IMR-90 (cell line): Measurements from ENCODE around the gene OBP2B. TPM values are rescaled to one million over a fixed set of nuclear protein-coding genes. Genes with fewer than 3 reads are reported as not detected.

Experiments
- ATAC-seq: fragments of 200-7000 bp; cut with Tn5 transposase; 2 replicates; pipeline ENCODE4 v1.9.1; 2020; ENCODE audit warnings: low read depth, mild to moderate bottlenecking, moderate library complexity
- BruUV-seq: library from RNA; stranded (reverse); fragments of 400-500 nt; replicated peaks from 2 replicates; lab custom pipeline; 2021; lab: Mats Ljungman, UMichigan
- CTCF ChIA-PET: fragments of 300-600 bp; formaldehyde crosslinking; extraction: SDS; loops from one replicate; lab custom pipeline; 2021; ENCODE audit warnings: antibody characterized with exemption; lab: Yijun Ruan, JAX
- POLR2A ChIA-PET: fragments of 300-600 bp; sonication (Branson Sonifier 250); formaldehyde crosslinking; loops from one replicate; lab custom pipeline; 2022; ENCODE audit warnings: antibody characterized with exemption; ENCODE audit not compliant: unreplicated experiment; lab: Charles Lee
- DNase-seq: peaks from one replicate; pipeline ENCODE4 v3.0.0; 2013
- H2AFZ ChIP-seq: replicated peaks from 2 replicates; pipeline ENCODE3; 2013; ENCODE audit warnings: low read length, mild to moderate bottlenecking; ENCODE audit not compliant: poor library complexity
- H2AK5ac ChIP-seq: 2 replicates; pipeline ENCODE4 v1.6.1; 2013; ENCODE audit warnings: low read depth, low read length, inconsistent platforms
- H2AK9ac ChIP-seq: replicated peaks from 2 replicates; pipeline ENCODE3; 2013; ENCODE audit warnings: mild to moderate bottlenecking, low read depth, low read length, moderate library complexity; ENCODE audit not compliant: poor library complexity
- H2BK120ac ChIP-seq: 2 replicates; pipeline ENCODE4 v1.6.1; 2013; ENCODE audit warnings: low read depth, low read length, inconsistent platforms
- H2BK15ac ChIP-seq: 3 replicates; pipeline ENCODE4 v1.6.1; 2013; ENCODE audit warnings: low read depth, low read length, inconsistent platforms
- H2BK20ac ChIP-seq: 2 replicates; pipeline ENCODE4 v1.6.1; 2013; ENCODE audit warnings: low read depth, mild to moderate bottlenecking, inconsistent platforms, low read length, moderate library complexity
- H2BK5ac ChIP-seq: 2 replicates; pipeline ENCODE4 v1.6.1; 2013; ENCODE audit warnings: mild to moderate bottlenecking, low read depth, low read length, inconsistent platforms; ENCODE audit not compliant: poor library complexity, severe bottlenecking
- H3K14ac ChIP-seq: replicated peaks from 2 replicates; pipeline ENCODE4 v1.6.1; 2013; ENCODE audit warnings: low read depth, low read length, inconsistent platforms
- H3K18ac ChIP-seq: 2 replicates; pipeline ENCODE4 v1.6.1; 2013; ENCODE audit warnings: low read depth, low read length, control low read depth
- H3K23ac ChIP-seq: 2 replicates; pipeline ENCODE4 v1.6.1; 2013; ENCODE audit warnings: low read depth, low read length, inconsistent platforms
- H3K27ac ChIP-seq: 2 replicates; pipeline ENCODE4 v1.5.1; 2013; ENCODE audit warnings: mild to moderate bottlenecking, control low read depth, low read length; ENCODE audit not compliant: insufficient read depth
- H3K27me3 ChIP-seq: 2 replicates; pipeline ENCODE4 v1.6.1; 2013; ENCODE audit warnings: low read length; ENCODE audit not compliant: control insufficient read depth, insufficient read depth
- H3K36me3 ChIP-seq: 2 replicates; pipeline ENCODE4 v1.6.1; 2013; ENCODE audit warnings: low read length, mixed read lengths; ENCODE audit not compliant: control insufficient read depth, insufficient read depth
- H3K4ac ChIP-seq: 2 replicates; pipeline ENCODE4 v1.6.1; 2013; ENCODE audit warnings: low read depth, low read length, inconsistent platforms
- H3K4me1 ChIP-seq: 2 replicates; pipeline ENCODE4 v1.6.1; 2013; ENCODE audit warnings: low read length, mixed read lengths; ENCODE audit not compliant: control insufficient read depth, insufficient read depth
- H3K4me2 ChIP-seq: 2 replicates; pipeline ENCODE4 v1.6.1; 2013; ENCODE audit warnings: low read depth, mild to moderate bottlenecking, control low read depth, low read length, moderate library complexity
- H3K4me3 ChIP-seq: 2 replicates; pipeline ENCODE4 v1.5.1; 2013; ENCODE audit warnings: low read depth, mild to moderate bottlenecking, control low read depth, low read length, moderate library complexity; ENCODE audit not compliant: insufficient read depth
- H3K56ac ChIP-seq: 2 replicates; pipeline ENCODE4 v1.6.1; 2013; ENCODE audit warnings: low read length, inconsistent platforms; ENCODE audit not compliant: insufficient read depth; ENCODE audit errors: extremely low read depth
- H3K79me1 ChIP-seq, 2 experiments: 2 replicates each; pipeline ENCODE4 v1.6.1; 2013; ENCODE audit warnings: low read length in 2 of 2, inconsistent platforms in 1 of 2, low read depth in 1 of 2
- H3K9ac ChIP-seq: 2 replicates; pipeline ENCODE4 v1.6.1; 2013; ENCODE audit warnings: low read depth, low read length, control low read depth
- H3K9me1 ChIP-seq: 2 replicates; pipeline ENCODE4 v1.6.1; 2013; ENCODE audit warnings: low read length, inconsistent platforms; ENCODE audit not compliant: insufficient read depth
- H3K9me3 ChIP-seq: 2 replicates; pipeline ENCODE4 v1.6.1; 2013; ENCODE audit warnings: low read length; ENCODE audit not compliant: control insufficient read depth, insufficient read depth
- H4K20me1 ChIP-seq: 2 replicates; pipeline ENCODE4 v1.6.1; 2013; ENCODE audit warnings: low read length, inconsistent platforms; ENCODE audit not compliant: insufficient read depth
- H4K5ac ChIP-seq: 2 replicates; pipeline ENCODE4 v1.6.1; 2013; ENCODE audit warnings: mild to moderate bottlenecking, low read depth, low read length, control low read depth
- H4K8ac ChIP-seq, 2 experiments: 2 replicates each; pipeline ENCODE4 v1.6.1; 2013; ENCODE audit warnings: low read depth in 2 of 2, low read length in 2 of 2, control low read depth in 1 of 2, inconsistent platforms in 1 of 2
- H4K91ac ChIP-seq: 2 replicates; pipeline ENCODE4 v1.6.1; 2013; ENCODE audit warnings: low read depth, low read length, inconsistent platforms; ENCODE audit not compliant: insufficient read depth
- BHLHE40 ChIP-seq: fragments of 150-350 bp; IDR thresholded peaks from 2 replicates; pipeline ENCODE4 v1.6.1; 2016; ENCODE audit warnings: mild to moderate bottlenecking, low read depth, low read length
- CEBPB ChIP-seq: IDR thresholded peaks from 2 replicates; pipeline ENCODE4 v1.6.1; 2012; ENCODE audit warnings: low read depth, low read length, improper control_type of control experiment
- CHD1 ChIP-seq: IDR thresholded peaks from 2 replicates; pipeline ENCODE4 v1.6.1; 2012; ENCODE audit warnings: low read depth, low read length, improper control_type of control experiment
- FOS ChIP-seq: fragments of 150-350 bp; IDR thresholded peaks from 2 replicates; pipeline ENCODE4 v1.6.1; 2016; ENCODE audit warnings: low read depth, low read length
- MAFK ChIP-seq: IDR thresholded peaks from 2 replicates; pipeline ENCODE4 v1.6.1; 2012; ENCODE audit warnings: low read depth, low read length, improper control_type of control experiment
- MAZ ChIP-seq: IDR thresholded peaks from 2 replicates; pipeline ENCODE4 v1.6.1; 2012; ENCODE audit warnings: low read depth, mild to moderate bottlenecking, low read length, improper control_type of control experiment, moderate library complexity, borderline replicate concordance
- MXI1 ChIP-seq: IDR thresholded peaks from 2 replicates; pipeline ENCODE4 v1.6.1; 2012; ENCODE audit warnings: low read depth, mild to moderate bottlenecking, low read length, moderate library complexity, borderline replicate concordance
- NFE2L2 ChIP-seq: fragments of 150-350 bp; IDR thresholded peaks from 2 replicates; pipeline ENCODE4 v1.6.1; 2016; ENCODE audit warnings: low read depth, mild to moderate bottlenecking, low read length
- POLR2A ChIP-seq: IDR thresholded peaks from 2 replicates; pipeline ENCODE4 v1.6.1; 2012; ENCODE audit warnings: mild to moderate bottlenecking, low read depth, low read length
- RAD21 ChIP-seq: IDR thresholded peaks from 2 replicates; pipeline ENCODE4 v1.6.1; 2012; ENCODE audit warnings: low read length, improper control_type of control experiment
- RCOR1 ChIP-seq: IDR thresholded peaks from 2 replicates; pipeline ENCODE4 v1.6.1; 2012; ENCODE audit warnings: mild to moderate bottlenecking, low read length, improper control_type of control experiment; ENCODE audit not compliant: insufficient replicate concordance
- RFX5 ChIP-seq: IDR thresholded peaks from 2 replicates; pipeline ENCODE4 v1.8.0; 2012; ENCODE audit warnings: low read depth, mild to moderate bottlenecking, low read length, moderate library complexity
- SMC3 ChIP-seq: fragments of 150-350 bp; IDR thresholded peaks from 2 replicates; pipeline ENCODE4 v1.6.1; 2016; ENCODE audit warnings: low read depth, mild to moderate bottlenecking, antibody characterized with exemption, low read length, moderate library complexity
- WGBS, 2 experiments: methylation state at CpG; one replicate each; pipeline versions ENCODE4 v1.1.5 to v1.1.7; 2013; ENCODE audit warnings: missing lambda C conversion rate in 2 of 2; ENCODE audit not compliant: insufficient read length in 1 of 2; ENCODE audit errors: extremely low coverage in 2 of 2; 5-methylcytosine and 5-hydroxymethylcytosine counted together
- dilution Hi-C: fragments of 300-500 bp; cut with HindIII; formaldehyde crosslinking; loops from one replicate; pipeline ENCODE4 v1.14.3; 2018; ENCODE audit warnings: low sequenced_read_pairs; ENCODE audit not compliant: unreplicated experiment
- in situ Hi-C: fragments of 300-500 bp; cut with MboI; formaldehyde crosslinking; loops from 3 replicates; pipeline ENCODE4 v1.14.3; 2019; ENCODE audit warnings: low sequenced_read_pairs, inconsistent platforms, mixed read lengths
- intact Hi-C: fragments of 100-400 bp; cut with micrococcal nuclease; formaldehyde crosslinking; loops from 2 replicates; pipeline ENCODE4 v1.10.0; 2022
- polyA plus RNA-seq, 3 experiments: library from polyadenylated mRNA; depleted of rRNA; stranded (reverse); fragments of >200 nt; gene quantifications; 2 replicates each; pipeline ENCODE4 v1.2.3, GENCODE V29; 2012; ENCODE audit warnings: low replicate concordance in 1 of 3
- total RNA-seq: library from RNA; depleted of rRNA; stranded (reverse); fragments of >200 nt; gene quantifications from 2 replicates; pipeline ENCODE4 v1.2.3, GENCODE V29; 2012
- TF ChIP-seq, protein P1 (sequence below): fragments of 150-350 bp; IDR thresholded peaks from 2 replicates; pipeline ENCODE4 v1.6.1; 2017; ENCODE audit warnings: mild to moderate bottlenecking, antibody characterized with exemption, low read length, low read depth
- TF ChIP-seq, protein P2 (sequence below): fragments of 150-350 bp; IDR thresholded peaks from 2 replicates; pipeline ENCODE4 v1.6.1; 2016; ENCODE audit warnings: low read depth, mild to moderate bottlenecking, low read length, moderate library complexity, borderline replicate concordance
- TF ChIP-seq, protein P3 (sequence below): conservative IDR thresholded peaks from 2 replicates; pipeline ENCODE4 v1.5.1; 2012; ENCODE audit warnings: mild to moderate bottlenecking, low read depth, low read length, improper control_type of control experiment

Gene OBP2B
- total and polyA plus RNA-seq, 2 of the 4 experiments (the other 2 are of a cell fraction) = not detected

DNA sequence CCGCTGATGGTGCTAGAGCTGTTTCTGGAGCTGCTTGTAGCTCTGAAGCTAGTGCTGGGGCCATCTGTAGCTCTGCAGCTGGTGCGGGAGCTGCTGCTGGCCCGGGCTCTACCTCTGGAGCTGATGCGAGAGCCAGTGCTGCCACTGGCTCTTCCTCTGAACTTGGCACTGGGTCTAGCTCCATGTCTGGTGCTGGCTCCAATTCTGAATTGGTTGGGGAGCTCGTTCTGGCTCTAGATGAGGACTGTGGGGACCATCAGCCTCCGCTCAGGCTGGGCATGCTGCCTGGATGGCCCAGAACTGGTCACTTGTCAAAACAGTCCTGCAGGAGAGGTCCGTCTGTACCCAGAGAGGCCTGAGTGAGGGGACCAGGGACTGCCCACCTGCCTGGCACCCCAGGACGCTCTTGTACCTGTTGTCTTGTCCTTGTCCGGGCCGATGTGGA, 21.5 kb downstream of the OBP2B start:
- Histone ChIP-seq H3K79me1 (no peaks in the 10 kb centered on the region), H2BK15ac (no peak overlapping the region), H2BK20ac (no peak overlapping the region), H2AFZ (no peak overlapping the region), H2AK5ac (no peak overlapping the region), H2AK9ac (no peak overlapping the region), H4K20me1 (no peaks in the 10 kb centered on the region), H3K36me3 (no peaks in the 10 kb centered on the region), H3K27me3 (peaks cover 35% of the 10 kb centered on the region), H3K18ac (no peak overlapping the region), H3K4me1 (no peaks in the 10 kb centered on the region), H4K5ac (no peak overlapping the region), H3K23ac (no peak overlapping the region), H2BK5ac (no peak overlapping the region), H3K4me3 (no peak overlapping the region), H3K9me3 (no peaks in the 10 kb centered on the region), H3K56ac (no peak overlapping the region), H3K4ac (no peak overlapping the region), H3K9ac (no peak overlapping the region), H3K27ac (no peak overlapping the region), H3K9me1 (no peaks in the 10 kb centered on the region), H4K91ac (no peak overlapping the region), H3K4me2 (no peak overlapping the region), H3K14ac (no peak overlapping the region), H2BK120ac (no peak overlapping the region), H4K8ac (no peak overlapping the region)
- dilution Hi-C loops = no loop called here
- no peak for TF ChIP-seq NFE2L2
- no peak for TF ChIP-seq POLR2A
- TF ChIP-seq, protein P1, sequence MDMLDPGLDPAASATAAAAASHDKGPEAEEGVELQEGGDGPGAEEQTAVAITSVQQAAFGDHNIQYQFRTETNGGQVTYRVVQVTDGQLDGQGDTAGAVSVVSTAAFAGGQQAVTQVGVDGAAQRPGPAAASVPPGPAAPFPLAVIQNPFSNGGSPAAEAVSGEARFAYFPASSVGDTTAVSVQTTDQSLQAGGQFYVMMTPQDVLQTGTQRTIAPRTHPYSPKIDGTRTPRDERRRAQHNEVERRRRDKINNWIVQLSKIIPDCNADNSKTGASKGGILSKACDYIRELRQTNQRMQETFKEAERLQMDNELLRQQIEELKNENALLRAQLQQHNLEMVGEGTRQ = no peak
- TF ChIP-seq MXI1 = no peak
- TF ChIP-seq BHLHE40 = no peak
- TF ChIP-seq MAZ = no peak
- TF ChIP-seq SMC3 = no peak
- no peak for TF ChIP-seq RAD21
- TF ChIP-seq, protein P2, sequence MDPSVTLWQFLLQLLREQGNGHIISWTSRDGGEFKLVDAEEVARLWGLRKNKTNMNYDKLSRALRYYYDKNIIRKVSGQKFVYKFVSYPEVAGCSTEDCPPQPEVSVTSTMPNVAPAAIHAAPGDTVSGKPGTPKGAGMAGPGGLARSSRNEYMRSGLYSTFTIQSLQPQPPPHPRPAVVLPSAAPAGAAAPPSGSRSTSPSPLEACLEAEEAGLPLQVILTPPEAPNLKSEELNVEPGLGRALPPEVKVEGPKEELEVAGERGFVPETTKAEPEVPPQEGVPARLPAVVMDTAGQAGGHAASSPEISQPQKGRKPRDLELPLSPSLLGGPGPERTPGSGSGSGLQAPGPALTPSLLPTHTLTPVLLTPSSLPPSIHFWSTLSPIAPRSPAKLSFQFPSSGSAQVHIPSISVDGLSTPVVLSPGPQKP = no peak
- no peak for TF ChIP-seq CHD1
- TF ChIP-seq FOS = no peak
- TF ChIP-seq RCOR1 = no peak
- TF ChIP-seq, protein P3, sequence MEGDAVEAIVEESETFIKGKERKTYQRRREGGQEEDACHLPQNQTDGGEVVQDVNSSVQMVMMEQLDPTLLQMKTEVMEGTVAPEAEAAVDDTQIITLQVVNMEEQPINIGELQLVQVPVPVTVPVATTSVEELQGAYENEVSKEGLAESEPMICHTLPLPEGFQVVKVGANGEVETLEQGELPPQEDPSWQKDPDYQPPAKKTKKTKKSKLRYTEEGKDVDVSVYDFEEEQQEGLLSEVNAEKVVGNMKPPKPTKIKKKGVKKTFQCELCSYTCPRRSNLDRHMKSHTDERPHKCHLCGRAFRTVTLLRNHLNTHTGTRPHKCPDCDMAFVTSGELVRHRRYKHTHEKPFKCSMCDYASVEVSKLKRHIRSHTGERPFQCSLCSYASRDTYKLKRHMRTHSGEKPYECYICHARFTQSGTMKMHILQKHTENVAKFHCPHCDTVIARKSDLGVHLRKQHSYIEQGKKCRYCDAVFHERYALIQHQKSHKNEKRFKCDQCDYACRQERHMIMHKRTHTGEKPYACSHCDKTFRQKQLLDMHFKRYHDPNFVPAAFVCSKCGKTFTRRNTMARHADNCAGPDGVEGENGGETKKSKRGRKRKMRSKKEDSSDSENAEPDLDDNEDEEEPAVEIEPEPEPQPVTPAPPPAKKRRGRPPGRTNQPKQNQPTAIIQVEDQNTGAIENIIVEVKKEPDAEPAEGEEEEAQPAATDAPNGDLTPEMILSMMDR = no peak
- no peak for TF ChIP-seq CEBPB
- TF ChIP-seq MAFK = no peak
- TF ChIP-seq RFX5 = no peak
- WGBS, 2 experiments = 70% methylated on average over 4 of the region's 10 CpGs; no CpG with 5 or more reads in 1 of the 2 experiments
- ChIA-PET CTCF (no interaction called here), POLR2A (no interaction called here)
- in situ Hi-C loops = loop anchor here (5.0 kb wide), 1 partner anchor 295 kb away; no protein-coding TSS in a partner anchor
- no peak for ATAC-seq
- no peak for DNase-seq
- intact Hi-C loops = no loop called here
- BruUV-seq = no TSS peak
